ENCODE measurements around the gene UPK3A.
A peak's percentile ranks its signal among the peaks of the same experiment; 100 is the strongest.
"Not testable (repeated sequence)": the region's sequence is repeated elsewhere in the genome, so short reads cannot be mapped to it uniquely, and the experiment has no call there.

The UPK3A gene

GRCh38 chr22:45257941-45258340, 26.8 kb upstream of the UPK3A start:
- not testable (repeated sequence) for DNase-seq (ENCODE audit: low spot score)

GRCh38 chr22:45259754-45260394, 24.9 kb upstream of the UPK3A start:
- DNase-seq (ENCODE audit: low spot score): no peak

- not testable (repeated sequence) for DNase-seq (ENCODE audit: low spot score)
Measured at GRCh38 chr22:45260395-45260759, 24.4 kb upstream of the UPK3A start.

GRCh38 chr22:45261407-45262088, 23.2 kb upstream of the UPK3A start:
- no peak for DNase-seq (ENCODE audit: low spot score)

- DNase-seq (ENCODE audit: low spot score): no peak
Measured at GRCh38 chr22:45262195-45262930, 22.4 kb upstream of the UPK3A start.

- DNase-seq (ENCODE audit: low spot score): no peak
Measured at GRCh38 chr22:45262931-45263462, 21.8 kb upstream of the UPK3A start.

- DNase-seq (ENCODE audit: low spot score): no peak
Measured at GRCh38 chr22:45263463-45264269, 21.1 kb upstream of the UPK3A start.

GRCh38 chr22:45265535-45265934, 19.2 kb upstream of the UPK3A start:
- DNase-seq (ENCODE audit: low spot score): no peak

GRCh38 chr22:45268167-45268957, 16.4 kb upstream of the UPK3A start:
- no peak for DNase-seq (ENCODE audit: low spot score)

GRCh38 chr22:45268958-45269844, 15.5 kb upstream of the UPK3A start:
- peak; percentile 88 for DNase-seq (ENCODE audit: low spot score)

GRCh38 chr22:45270095-45271020, 14.4 kb upstream of the UPK3A start:
- DNase-seq (ENCODE audit: low spot score): no peak

GRCh38 chr22:45271667-45272201, 13.0 kb upstream of the UPK3A start:
- DNase-seq (ENCODE audit: low spot score): no peak

GRCh38 chr22:45272498-45272897, 12.3 kb upstream of the UPK3A start:
- no peak for DNase-seq (ENCODE audit: low spot score)

- no peak for DNase-seq (ENCODE audit: low spot score)
Measured at GRCh38 chr22:45273452-45274075, 11.2 kb upstream of the UPK3A start.

- no peak for DNase-seq (ENCODE audit: low spot score)
Measured at GRCh38 chr22:45276507-45277105, 8.1 kb upstream of the UPK3A start.

GRCh38 chr22:45277720-45278119, 7.0 kb upstream of the UPK3A start:
- DNase-seq (ENCODE audit: low spot score): not testable (repeated sequence)

- no peak for DNase-seq (ENCODE audit: low spot score)
Measured at GRCh38 chr22:45278125-45278524, 6.6 kb upstream of the UPK3A start.

GRCh38 chr22:45280587-45280980, 4.2 kb upstream of the UPK3A start:
- no peak for DNase-seq (ENCODE audit: low spot score)
